HCT116 (cell line): ENCODE measurements around the gene RPL15. TPM values are rescaled to one million over a fixed set of nuclear protein-coding genes. Genes with fewer than 3 reads are reported as not detected.

ENCODE experiments used
- ATAC-seq: fragments of 200-7000 bp; cut with Tn5 transposase; 2 replicates; pipeline ENCODE4 v1.9.1; 2020; ENCODE audit warnings: mild to moderate bottlenecking, moderate library complexity
- BruUV-seq: library from RNA; stranded (reverse); fragments of 400-500 nt; replicated peaks from 2 replicates; lab custom pipeline; 2021; lab: Mats Ljungman, UMichigan
- CTCF ChIA-PET: fragments of 300-600 bp; sonication (Branson Sonifier 250); formaldehyde crosslinking; loops from one replicate; lab custom pipeline; 2021; ENCODE audit warnings: antibody characterized with exemption; lab: Charles Lee
- POLR2A ChIA-PET: fragments of 300-600, 350-600 bp; sonication (Branson Sonifier 250); formaldehyde crosslinking; loops from one replicate; lab custom pipeline; 2021; ENCODE audit warnings: antibody characterized with exemption; lab: Charles Lee
- RAD21 ChIA-PET, 2 experiments: fragments of 300-600 bp; sonication (Branson Sonifier 250); formaldehyde crosslinking; loops; one replicate each; lab custom pipeline; 2023; ENCODE audit warnings: low total read pairs in 2 of 2; ENCODE audit not compliant: uncharacterized antibody in 2 of 2, unreplicated experiment in 2 of 2, low non-redundant PET in 1 of 2; lab: Charles Lee
- DNase-seq: peaks from one replicate; pipeline ENCODE4 v3.0.0-alpha.2; 2010; ENCODE audit warnings: low read depth, low spot score
- H2AFZ ChIP-seq: fragments of 200-600 bp; shearing (Covaris generic), sonication (generic); 2 replicates; pipeline ENCODE4 v1.6.1; 2017; ENCODE audit warnings: low read depth, mixed run types, mixed read lengths, antibody characterized with exemption, low read length; ENCODE audit not compliant: poor library complexity, severe bottlenecking
- H3K27ac ChIP-seq: 2 replicates; pipeline ENCODE4 v1.5.1; 2012; ENCODE audit warnings: low read depth, low read length
- H3K27me3 ChIP-seq: fragments of 200-600 bp; sonication (generic); 2 replicates; pipeline ENCODE4 v1.6.1; 2016; ENCODE audit warnings: mixed run types, low read length, mixed read lengths; ENCODE audit not compliant: insufficient read depth
- H3K36me3 ChIP-seq, 2 experiments: fragments of 200-500 bp in 1 of 2; fragments of 200-600 bp in 1 of 2; sonication (Bioruptor generic) in 1 of 2; sonication (generic) in 1 of 2; 2 replicates each; pipeline versions ENCODE4 v1.5.1 to v1.6.1; 2014 to 2016; ENCODE audit warnings: low read length in 2 of 2, inconsistent platforms in 1 of 2, mixed read lengths in 1 of 2, mixed run types in 1 of 2; ENCODE audit not compliant: insufficient read depth in 2 of 2, control insufficient read depth in 1 of 2
- H3K4me1 ChIP-seq, 2 experiments: fragments of 200-600 bp in 1 of 2; sonication (generic) in 1 of 2; 2 replicates each; pipeline versions ENCODE4 v1.5.1 to v1.6.1; 2012 to 2017; ENCODE audit warnings: low read length in 2 of 2, inconsistent platforms in 1 of 2, mild to moderate bottlenecking in 1 of 2, mixed read lengths in 1 of 2, mixed run types in 1 of 2, moderate library complexity in 1 of 2; ENCODE audit not compliant: insufficient read depth in 2 of 2, control insufficient read depth in 1 of 2
- H3K4me2 ChIP-seq: fragments of 200-600 bp; sonication (generic); 2 replicates; pipeline ENCODE4 v1.6.1; 2017; ENCODE audit warnings: mixed run types, low read length, mixed read lengths
- H3K4me3 ChIP-seq, 2 experiments: fragments of 200-600 bp in 1 of 2; sonication (generic) in 1 of 2; replicated peaks in 1 of 2; 2 replicates each; pipeline ENCODE4 v1.5.1; 2011 to 2016; ENCODE audit warnings: low read length in 2 of 2, control low read depth in 1 of 2, low read depth in 1 of 2, mild to moderate bottlenecking in 1 of 2, mixed read lengths in 1 of 2, mixed run types in 1 of 2
- H3K79me2 ChIP-seq: fragments of 200-600 bp; sonication (generic); 2 replicates; pipeline ENCODE4 v1.6.1; 2017; ENCODE audit warnings: mild to moderate bottlenecking, mixed run types, low read length, moderate library complexity, mixed read lengths; ENCODE audit not compliant: insufficient read depth
- H3K9ac ChIP-seq: fragments of 200-600 bp; sonication (generic); 2 replicates; pipeline ENCODE4 v1.6.1; 2016; ENCODE audit warnings: low read length, mixed read lengths
- H3K9me2 ChIP-seq: fragments of 200-600 bp; sonication (generic), shearing (Covaris generic); 2 replicates; pipeline ENCODE4 v1.6.1; 2017; ENCODE audit warnings: mixed run types, mild to moderate bottlenecking, moderate library complexity; ENCODE audit not compliant: insufficient read depth
- H3K9me3 ChIP-seq, 2 experiments: fragments of 200-500 bp in 1 of 2; fragments of 200-600 bp in 1 of 2; sonication (Bioruptor generic) in 1 of 2; sonication (generic) in 1 of 2; 2 replicates each; pipeline ENCODE4 v1.6.1; 2014 to 2017; ENCODE audit warnings: low read length in 2 of 2, mixed read lengths in 2 of 2, inconsistent platforms in 1 of 2, low read depth in 1 of 2, mild to moderate bottlenecking in 1 of 2, mixed run types in 1 of 2, moderate library complexity in 1 of 2; ENCODE audit not compliant: control insufficient read depth in 1 of 2, insufficient read depth in 1 of 2
- H4K20me1 ChIP-seq: fragments of 200-600 bp; sonication (generic), shearing (Covaris generic); 2 replicates; pipeline ENCODE4 v1.6.1; 2017; ENCODE audit warnings: mixed run types, mild to moderate bottlenecking, moderate library complexity; ENCODE audit not compliant: insufficient read depth
- CEBPB ChIP-seq: IDR thresholded peaks from 2 replicates; pipeline ENCODE4 v1.6.1; 2012; ENCODE audit warnings: low read depth
- EGR1 ChIP-seq: IDR thresholded peaks from 2 replicates; pipeline ENCODE4 v1.6.1; 2012; ENCODE audit warnings: low read depth
- ELF1 ChIP-seq: IDR thresholded peaks from 2 replicates; pipeline ENCODE4 v1.6.1; 2012; ENCODE audit warnings: low read depth, borderline replicate concordance
- FOSL1 ChIP-seq: IDR thresholded peaks from 2 replicates; pipeline ENCODE4 v1.6.1; 2012; ENCODE audit warnings: low read depth
- JUND ChIP-seq: IDR thresholded peaks from 2 replicates; pipeline ENCODE4 v1.6.1; 2012
- POLR2AphosphoS5 ChIP-seq: IDR thresholded peaks from 2 replicates; pipeline ENCODE4 v1.6.1; 2011; ENCODE audit warnings: mild to moderate bottlenecking, low read depth, low read length, moderate library complexity
- RAD21 ChIP-seq: IDR thresholded peaks from 2 replicates; pipeline ENCODE4 v1.6.1; 2012; ENCODE audit warnings: low read depth, mild to moderate bottlenecking
- SIN3A ChIP-seq: IDR thresholded peaks from 2 replicates; pipeline ENCODE4 v1.6.1; 2012; ENCODE audit warnings: low read depth
- SP1 ChIP-seq: IDR thresholded peaks from 2 replicates; pipeline ENCODE4 v1.6.1; 2012; ENCODE audit warnings: low read depth
- SRF ChIP-seq: IDR thresholded peaks from 2 replicates; pipeline ENCODE4 v1.6.1; 2012; ENCODE audit warnings: low read depth
- YY1 ChIP-seq: IDR thresholded peaks from 2 replicates; pipeline ENCODE4 v1.6.1; 2011; ENCODE audit warnings: low read length, low read depth, moderate library complexity, mild to moderate bottlenecking; ENCODE audit not compliant: insufficient replicate concordance; ENCODE audit errors: extremely low read depth
- ZNF274 ChIP-seq: fragments of 200-500 bp; sonication (Bioruptor generic); IDR thresholded peaks from 2 replicates; pipeline ENCODE4 v1.6.1; 2014; ENCODE audit warnings: mild to moderate bottlenecking, low read depth, low read length, inconsistent platforms
- intact Hi-C: fragments of 100-400 bp; cut with micrococcal nuclease; formaldehyde crosslinking; loops from 2 replicates; pipeline ENCODE4 v1.10.0; 2022
- total RNA-seq: library from RNA; stranded (reverse); gene quantifications from one replicate; pipeline ENCODE4 v1.2.1, GENCODE V29; 2021; ENCODE audit not compliant: unreplicated experiment
- TF ChIP-seq, protein P1 (sequence below): IDR thresholded peaks from 2 replicates; pipeline ENCODE4 v1.6.1; 2012; ENCODE audit warnings: low read depth
- TF ChIP-seq, protein P2 (sequence below), 3 experiments: fragments of 200-600 bp in 1 of 3; sonication (generic) in 1 of 3; IDR thresholded peaks in 2 of 3; conservative IDR thresholded peaks in 1 of 3; 2 replicates each; pipeline ENCODE4 v1.5.1; 2012 to 2017; ENCODE audit warnings: low read depth in 2 of 3, low read length in 2 of 3, antibody characterized with exemption in 1 of 3, borderline replicate concordance in 1 of 3, control low read depth in 1 of 3, mild to moderate bottlenecking in 1 of 3, mixed read lengths in 1 of 3, mixed run types in 1 of 3, moderate library complexity in 1 of 3; ENCODE audit not compliant: insufficient read depth in 1 of 3
- TF ChIP-seq, protein P3 (sequence below): IDR thresholded peaks from 2 replicates; pipeline ENCODE4 v1.6.1; 2011; ENCODE audit warnings: mild to moderate bottlenecking, low read length, moderate library complexity; ENCODE audit not compliant: insufficient replicate concordance; ENCODE audit errors: extremely low read depth

The RPL15 gene
- total RNA-seq, 1 experiment from 2014 or later: 2,177 TPM

DNA sequence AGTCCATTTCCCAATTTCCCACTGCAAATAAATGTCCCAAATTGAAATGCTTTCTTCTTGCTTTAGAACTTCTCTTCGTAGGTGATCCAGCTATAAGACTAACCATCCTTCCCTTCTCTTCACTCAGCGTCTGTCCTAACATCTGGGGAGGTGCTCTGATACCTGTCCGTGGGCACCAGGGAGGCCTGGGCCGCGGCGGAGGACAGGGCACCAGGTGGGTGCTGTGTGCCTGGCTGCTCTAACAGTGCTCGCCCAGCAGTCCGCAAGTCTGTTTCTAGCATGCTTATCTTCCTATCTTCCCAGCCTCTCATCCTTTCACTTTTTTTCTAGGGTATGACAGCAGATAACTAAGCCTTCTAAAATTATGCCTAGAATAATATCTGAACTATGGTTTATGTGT is 37.4 kb upstream of the RPL15 start (continued):
- TF ChIP-seq, protein P1, sequence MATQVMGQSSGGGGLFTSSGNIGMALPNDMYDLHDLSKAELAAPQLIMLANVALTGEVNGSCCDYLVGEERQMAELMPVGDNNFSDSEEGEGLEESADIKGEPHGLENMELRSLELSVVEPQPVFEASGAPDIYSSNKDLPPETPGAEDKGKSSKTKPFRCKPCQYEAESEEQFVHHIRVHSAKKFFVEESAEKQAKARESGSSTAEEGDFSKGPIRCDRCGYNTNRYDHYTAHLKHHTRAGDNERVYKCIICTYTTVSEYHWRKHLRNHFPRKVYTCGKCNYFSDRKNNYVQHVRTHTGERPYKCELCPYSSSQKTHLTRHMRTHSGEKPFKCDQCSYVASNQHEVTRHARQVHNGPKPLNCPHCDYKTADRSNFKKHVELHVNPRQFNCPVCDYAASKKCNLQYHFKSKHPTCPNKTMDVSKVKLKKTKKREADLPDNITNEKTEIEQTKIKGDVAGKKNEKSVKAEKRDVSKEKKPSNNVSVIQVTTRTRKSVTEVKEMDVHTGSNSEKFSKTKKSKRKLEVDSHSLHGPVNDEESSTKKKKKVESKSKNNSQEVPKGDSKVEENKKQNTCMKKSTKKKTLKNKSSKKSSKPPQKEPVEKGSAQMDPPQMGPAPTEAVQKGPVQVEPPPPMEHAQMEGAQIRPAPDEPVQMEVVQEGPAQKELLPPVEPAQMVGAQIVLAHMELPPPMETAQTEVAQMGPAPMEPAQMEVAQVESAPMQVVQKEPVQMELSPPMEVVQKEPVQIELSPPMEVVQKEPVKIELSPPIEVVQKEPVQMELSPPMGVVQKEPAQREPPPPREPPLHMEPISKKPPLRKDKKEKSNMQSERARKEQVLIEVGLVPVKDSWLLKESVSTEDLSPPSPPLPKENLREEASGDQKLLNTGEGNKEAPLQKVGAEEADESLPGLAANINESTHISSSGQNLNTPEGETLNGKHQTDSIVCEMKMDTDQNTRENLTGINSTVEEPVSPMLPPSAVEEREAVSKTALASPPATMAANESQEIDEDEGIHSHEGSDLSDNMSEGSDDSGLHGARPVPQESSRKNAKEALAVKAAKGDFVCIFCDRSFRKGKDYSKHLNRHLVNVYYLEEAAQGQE: no peak
- TF ChIP-seq SRF (no peak), ELF1 (no peak), CEBPB (no peak)
- TF ChIP-seq, all 23 proteins: peak for 0

DNA sequence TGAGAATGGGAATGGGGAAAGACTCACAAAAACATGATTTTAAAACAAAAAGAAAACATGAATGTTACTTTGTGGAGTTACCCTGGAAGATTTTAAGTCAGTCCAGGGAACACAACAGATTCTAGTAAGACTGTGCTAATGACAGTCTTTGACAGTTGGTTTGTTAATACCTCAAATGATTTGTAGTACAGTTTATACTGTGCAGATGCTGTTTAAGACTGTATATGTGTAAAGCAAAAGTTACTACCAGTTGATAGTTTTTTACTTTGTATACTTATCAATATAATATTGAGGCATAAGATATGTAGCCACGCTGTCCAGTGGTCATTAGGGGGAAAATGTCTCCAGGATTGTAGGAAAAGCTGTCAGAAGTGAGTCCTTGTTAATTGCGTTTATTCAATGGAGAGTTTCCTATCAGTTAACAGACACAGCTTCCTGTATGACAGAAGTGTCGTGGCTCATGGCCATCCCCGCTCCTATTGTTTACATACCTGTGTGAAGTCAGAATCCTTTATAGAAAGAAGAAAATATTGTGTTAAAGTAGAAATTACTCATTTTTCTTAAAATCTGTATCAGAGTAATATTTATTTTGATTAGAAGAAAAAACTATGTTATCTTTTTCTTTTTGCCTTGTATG is 36.1 kb upstream of the RPL15 start:
- H3K4me2 ChIP-seq: no peak overlapping the region
- no peak for TF ChIP-seq POLR2AphosphoS5
- no peak for TF ChIP-seq EGR1
- TF ChIP-seq SIN3A: no peak
- no peak for TF ChIP-seq SP1
- TF ChIP-seq CEBPB: no peak
- no peak for TF ChIP-seq YY1
- no peak for TF ChIP-seq ZNF274
- TF ChIP-seq, protein P2, sequence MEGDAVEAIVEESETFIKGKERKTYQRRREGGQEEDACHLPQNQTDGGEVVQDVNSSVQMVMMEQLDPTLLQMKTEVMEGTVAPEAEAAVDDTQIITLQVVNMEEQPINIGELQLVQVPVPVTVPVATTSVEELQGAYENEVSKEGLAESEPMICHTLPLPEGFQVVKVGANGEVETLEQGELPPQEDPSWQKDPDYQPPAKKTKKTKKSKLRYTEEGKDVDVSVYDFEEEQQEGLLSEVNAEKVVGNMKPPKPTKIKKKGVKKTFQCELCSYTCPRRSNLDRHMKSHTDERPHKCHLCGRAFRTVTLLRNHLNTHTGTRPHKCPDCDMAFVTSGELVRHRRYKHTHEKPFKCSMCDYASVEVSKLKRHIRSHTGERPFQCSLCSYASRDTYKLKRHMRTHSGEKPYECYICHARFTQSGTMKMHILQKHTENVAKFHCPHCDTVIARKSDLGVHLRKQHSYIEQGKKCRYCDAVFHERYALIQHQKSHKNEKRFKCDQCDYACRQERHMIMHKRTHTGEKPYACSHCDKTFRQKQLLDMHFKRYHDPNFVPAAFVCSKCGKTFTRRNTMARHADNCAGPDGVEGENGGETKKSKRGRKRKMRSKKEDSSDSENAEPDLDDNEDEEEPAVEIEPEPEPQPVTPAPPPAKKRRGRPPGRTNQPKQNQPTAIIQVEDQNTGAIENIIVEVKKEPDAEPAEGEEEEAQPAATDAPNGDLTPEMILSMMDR (IDR thresholded peaks at IDR 0.05 in 2 of 3, conservative IDR thresholded peaks at IDR 0.05 in 1 of 3; ENCODE audit: borderline replicate concordance in 1 of 3, insufficient read depth in 1 of 3, low read depth in 2 of 3, low read length in 2 of 3): no peak
- TF ChIP-seq, protein P3, sequence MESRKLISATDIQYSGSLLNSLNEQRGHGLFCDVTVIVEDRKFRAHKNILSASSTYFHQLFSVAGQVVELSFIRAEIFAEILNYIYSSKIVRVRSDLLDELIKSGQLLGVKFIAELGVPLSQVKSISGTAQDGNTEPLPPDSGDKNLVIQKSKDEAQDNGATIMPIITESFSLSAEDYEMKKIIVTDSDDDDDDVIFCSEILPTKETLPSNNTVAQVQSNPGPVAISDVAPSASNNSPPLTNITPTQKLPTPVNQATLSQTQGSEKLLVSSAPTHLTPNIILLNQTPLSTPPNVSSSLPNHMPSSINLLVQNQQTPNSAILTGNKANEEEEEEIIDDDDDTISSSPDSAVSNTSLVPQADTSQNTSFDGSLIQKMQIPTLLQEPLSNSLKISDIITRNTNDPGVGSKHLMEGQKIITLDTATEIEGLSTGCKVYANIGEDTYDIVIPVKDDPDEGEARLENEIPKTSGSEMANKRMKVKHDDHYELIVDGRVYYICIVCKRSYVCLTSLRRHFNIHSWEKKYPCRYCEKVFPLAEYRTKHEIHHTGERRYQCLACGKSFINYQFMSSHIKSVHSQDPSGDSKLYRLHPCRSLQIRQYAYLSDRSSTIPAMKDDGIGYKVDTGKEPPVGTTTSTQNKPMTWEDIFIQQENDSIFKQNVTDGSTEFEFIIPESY: no peak
- TF ChIP-seq JUND: no peak
- TF ChIP-seq FOSL1: no peak
- TF ChIP-seq RAD21: no peak
- H3K9ac ChIP-seq: no peak overlapping the region
- DNase-seq (no peak), ATAC-seq (no peak)
- no peaks in the 10 kb centered on the region for H3K36me3 ChIP-seq
- BruUV-seq: no TSS peak
- H3K79me2 ChIP-seq: peaks cover 28% of the 10 kb centered on the region
- intact Hi-C loops: no loop called here
- ChIA-PET RAD21 (no interaction called here), CTCF (no interaction called here), POLR2A (no interaction called here)
- no peaks in the 10 kb centered on the region for H3K4me1 ChIP-seq
- H3K27ac ChIP-seq: no peak overlapping the region
- H3K27me3 ChIP-seq: no peaks in the 10 kb centered on the region
- H3K9me2 ChIP-seq: no peaks in the 10 kb centered on the region
- H4K20me1 ChIP-seq: 0 out of 2 replicates have a peak, but pooled peaks cover 4% of the 10 kb centered on the region
- no peaks in the 10 kb centered on the region for H3K9me3 ChIP-seq
- no peak overlapping the region for H3K4me3 ChIP-seq
- no peak overlapping the region for H2AFZ ChIP-seq
